Epithelial cell of esophagus (primary cell): ENCODE data around the gene CCDC30.
A peak's percentile ranks its signal among the peaks of the same experiment; 100 is the strongest.
"Not testable (repeated sequence)": the region's sequence is repeated elsewhere in the genome, so short reads cannot be mapped to it uniquely, and the experiment has no call there.

Experiments
- DNase-seq: peaks from one replicate; pipeline ENCODE4 v3.0.0; 2010; ENCODE audit warnings: low read depth
- H3K4me3 ChIP-seq: 2 replicates; pipeline ENCODE4 v1.5.1; 2011; ENCODE audit warnings: mild to moderate bottlenecking, low read length, control low read depth
- CTCF ChIP-seq: IDR thresholded peaks from 2 replicates; pipeline ENCODE4 v1.5.1; 2011; ENCODE audit warnings: low read depth, mild to moderate bottlenecking, low read length, control low read depth, inconsistent platforms; ENCODE audit not compliant: insufficient read depth; ENCODE audit errors: missing control alignments

The CCDC30 gene

GRCh38 chr1:42680055-42680454, 217.0 kb downstream of the CCDC30 start:
- no peak for DNase-seq
- TF ChIP-seq CTCF = no peak
- H3K4me3 ChIP-seq = no peak overlapping the region

- peak overlapping the region; percentile 91 for H3K4me3 ChIP-seq
- DNase-seq = peak; percentile 32
- no peak for TF ChIP-seq CTCF
Measured at GRCh38 chr1:42680921-42681683, 218.0 kb downstream of the CCDC30 start.

GRCh38 chr1:42681741-42682483, 218.8 kb downstream of the CCDC30 start, which contains the start of gene YBX1:
YBX1 (plus strand) TSS chr1:42682418; CDS start chr1:42682566, 148 bp downstream.
- peak within 1 kb of the TSS; percentile 91 for H3K4me3 ChIP-seq
- TF ChIP-seq CTCF = no peak
- peak; percentile 99 for DNase-seq

GRCh38 chr1:42682484-42682738, 219.3 kb downstream of the CCDC30 start:
- H3K4me3 ChIP-seq = peak overlapping the region; percentile 91
- DNase-seq = not testable (repeated sequence)

GRCh38 chr1:42682739-42683531, 219.8 kb downstream of the CCDC30 start:
- no peak for TF ChIP-seq CTCF
- peak; percentile 68 for DNase-seq
- peak overlapping the region; percentile 91 for H3K4me3 ChIP-seq

- TF ChIP-seq CTCF = no peak
- peak; percentile 49 for DNase-seq
- peak overlapping the region; percentile 75 for H3K4me3 ChIP-seq
Measured at GRCh38 chr1:42684139-42684538, 221.1 kb downstream of the CCDC30 start.

GRCh38 chr1:42686418-42686817, 223.3 kb downstream of the CCDC30 start:
- no peak for TF ChIP-seq CTCF
- DNase-seq = no peak
- H3K4me3 ChIP-seq = no peak overlapping the region
